OCI-LY7 (cell line): ENCODE results near the gene RPS16. TPM values are rescaled to one million over a fixed set of nuclear protein-coding genes. Genes with fewer than 3 reads are reported as not detected.

Source experiments
- BruUV-seq: library from RNA; stranded (reverse); fragments of 400-500 nt; replicated peaks from 2 replicates; lab custom pipeline; 2021; lab: Mats Ljungman, UMichigan
- CTCF ChIA-PET: fragments of 300-600 bp; sonication (Branson Sonifier 250); formaldehyde crosslinking; loops from one replicate; lab custom pipeline; 2022; ENCODE audit warnings: antibody characterized with exemption; ENCODE audit not compliant: unreplicated experiment; lab: Charles Lee
- POLR2A ChIA-PET: fragments of 300-600 bp; sonication (Branson Sonifier 250); formaldehyde crosslinking; loops from one replicate; lab custom pipeline; 2022; ENCODE audit warnings: antibody characterized with exemption; lab: Charles Lee
- DNase-seq: peaks from one replicate; pipeline ENCODE4 v3.0.0-alpha.2; 2015; ENCODE audit warnings: low spot score
- H2AFZ ChIP-seq: fragments of 200-600 bp; sonication (generic), shearing (Covaris generic); 2 replicates; pipeline ENCODE4 v1.6.1; 2014; ENCODE audit warnings: mild to moderate bottlenecking, antibody characterized with exemption, low read length, moderate library complexity
- H3K27ac ChIP-seq: fragments of 200-600 bp; sonication (generic); 2 replicates; pipeline ENCODE4 v1.5.1; 2014; ENCODE audit warnings: mixed run types, low read depth, mild to moderate bottlenecking, moderate library complexity, low read length, inconsistent platforms; ENCODE audit not compliant: poor library complexity, severe bottlenecking
- H3K36me3 ChIP-seq: fragments of 200-600 bp; sonication (generic); 2 replicates; pipeline ENCODE4 v1.6.1; 2014; ENCODE audit warnings: mild to moderate bottlenecking, antibody characterized with exemption, low read length, moderate library complexity, mixed read lengths; ENCODE audit not compliant: insufficient read depth
- H3K4me1 ChIP-seq: fragments of 200-600 bp; sonication (generic); 2 replicates; pipeline ENCODE4 v1.5.1; 2014; ENCODE audit warnings: mild to moderate bottlenecking, low read length; ENCODE audit not compliant: insufficient read depth, poor library complexity, severe bottlenecking
- H3K4me2 ChIP-seq: fragments of 200-600 bp; sonication (generic); 2 replicates; pipeline ENCODE4 v1.6.1; 2014; ENCODE audit warnings: mild to moderate bottlenecking, low read length
- H3K4me3 ChIP-seq: fragments of 200-600 bp; sonication (generic); 2 replicates; pipeline ENCODE4 v1.5.1; 2014; ENCODE audit warnings: mild to moderate bottlenecking, low read depth, low read length; ENCODE audit not compliant: poor library complexity, severe bottlenecking
- H3K79me2 ChIP-seq: fragments of 200-600 bp; sonication (generic); 2 replicates; pipeline ENCODE4 v1.6.1; 2016; ENCODE audit warnings: low read depth, mild to moderate bottlenecking, low read length, moderate library complexity, mixed read lengths; ENCODE audit not compliant: insufficient read depth
- H3K9me2 ChIP-seq: fragments of 200-600 bp; sonication (generic); 2 replicates; pipeline ENCODE4 v1.6.1; 2016; ENCODE audit warnings: mild to moderate bottlenecking, low read length, mixed read lengths; ENCODE audit not compliant: insufficient read depth
- H3K9me3 ChIP-seq: fragments of 200-600 bp; sonication (generic); 2 replicates; pipeline ENCODE4 v1.6.1; 2014; ENCODE audit warnings: mild to moderate bottlenecking, mixed run types, low read length, mixed read lengths
- H4K20me1 ChIP-seq: fragments of 200-600 bp; sonication (generic); 2 replicates; pipeline ENCODE4 v1.6.1; 2014; ENCODE audit warnings: mild to moderate bottlenecking, antibody characterized with exemption, low read length, moderate library complexity, mixed read lengths; ENCODE audit not compliant: insufficient read depth
- EZH2phosphoT487 ChIP-seq: fragments of 200-600 bp; sonication (generic); IDR thresholded peaks from 2 replicates; pipeline ENCODE4 v1.6.1; 2018; ENCODE audit warnings: low read depth, borderline replicate concordance, mild to moderate bottlenecking, mixed run types, antibody characterized with exemption, low read length, moderate library complexity, mixed read lengths
- intact Hi-C: fragments of 100-400 bp; cut with micrococcal nuclease; formaldehyde crosslinking; loops from one replicate; pipeline ENCODE4 v1.10.0; 2022; ENCODE audit not compliant: unreplicated experiment
- total RNA-seq, 2 experiments: library from RNA; depleted of rRNA in 1 of 2; stranded (reverse); fragments of >200 nt in 1 of 2; shearing (Covaris generic) in 1 of 2; gene quantifications; 2 replicates each; pipeline ENCODE4 v1.2.3, GENCODE V29; 2014 to 2022
- TF ChIP-seq, protein P1 (sequence below): fragments of 200-600 bp; sonication (generic); conservative IDR thresholded peaks from 2 replicates; pipeline ENCODE4 v1.5.1; 2014; ENCODE audit warnings: mild to moderate bottlenecking, antibody characterized with exemption, low read length, moderate library complexity, mixed read lengths

RPS16 gene
- total RNA-seq, 2 experiments from 2014 or later: 634 to 3,661 TPM

GRCh38 chr19:39469036-39469435, 33.3 kb upstream of the RPS16 start:
- H3K79me2 ChIP-seq: no peaks in the 10 kb centered on the region
- ChIA-PET POLR2A (no interaction called here), CTCF (no interaction called here)
- TF ChIP-seq, protein P1, sequence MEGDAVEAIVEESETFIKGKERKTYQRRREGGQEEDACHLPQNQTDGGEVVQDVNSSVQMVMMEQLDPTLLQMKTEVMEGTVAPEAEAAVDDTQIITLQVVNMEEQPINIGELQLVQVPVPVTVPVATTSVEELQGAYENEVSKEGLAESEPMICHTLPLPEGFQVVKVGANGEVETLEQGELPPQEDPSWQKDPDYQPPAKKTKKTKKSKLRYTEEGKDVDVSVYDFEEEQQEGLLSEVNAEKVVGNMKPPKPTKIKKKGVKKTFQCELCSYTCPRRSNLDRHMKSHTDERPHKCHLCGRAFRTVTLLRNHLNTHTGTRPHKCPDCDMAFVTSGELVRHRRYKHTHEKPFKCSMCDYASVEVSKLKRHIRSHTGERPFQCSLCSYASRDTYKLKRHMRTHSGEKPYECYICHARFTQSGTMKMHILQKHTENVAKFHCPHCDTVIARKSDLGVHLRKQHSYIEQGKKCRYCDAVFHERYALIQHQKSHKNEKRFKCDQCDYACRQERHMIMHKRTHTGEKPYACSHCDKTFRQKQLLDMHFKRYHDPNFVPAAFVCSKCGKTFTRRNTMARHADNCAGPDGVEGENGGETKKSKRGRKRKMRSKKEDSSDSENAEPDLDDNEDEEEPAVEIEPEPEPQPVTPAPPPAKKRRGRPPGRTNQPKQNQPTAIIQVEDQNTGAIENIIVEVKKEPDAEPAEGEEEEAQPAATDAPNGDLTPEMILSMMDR: no peak
- TF ChIP-seq EZH2phosphoT487: no peak
- H3K4me3 ChIP-seq: no peak overlapping the region
- no peak overlapping the region for H3K4me2 ChIP-seq
- no peak overlapping the region for H3K27ac ChIP-seq
- intact Hi-C loops: no loop called here
- BruUV-seq: no TSS peak
- H3K9me2 ChIP-seq: no peaks in the 10 kb centered on the region
- no peaks in the 10 kb centered on the region for H4K20me1 ChIP-seq
- no peaks in the 10 kb centered on the region for H3K4me1 ChIP-seq
- no peak for DNase-seq
- H3K9me3 ChIP-seq: no peaks in the 10 kb centered on the region
- H2AFZ ChIP-seq: no peak overlapping the region
- H3K36me3 ChIP-seq: peaks cover 96% of the 10 kb centered on the region

DNA sequence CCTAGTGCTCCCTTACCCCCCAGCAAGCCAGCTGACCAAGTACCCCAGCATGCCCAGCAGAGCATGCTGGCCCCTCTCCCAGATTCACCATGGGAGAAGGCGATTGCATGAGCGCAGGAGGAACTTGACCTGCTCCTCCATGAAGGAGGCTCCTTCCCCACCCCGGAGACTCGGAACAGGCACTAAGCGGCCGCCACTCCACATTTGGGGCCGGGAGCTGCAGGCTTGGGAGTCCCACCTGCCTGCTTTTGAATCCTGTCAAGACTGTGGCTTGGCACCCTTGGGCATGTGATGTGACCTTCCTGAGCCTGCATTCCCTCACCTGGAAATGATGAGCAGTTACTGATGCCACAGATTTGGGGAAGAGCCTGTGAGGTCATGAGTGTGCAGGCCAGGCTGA, 32.2 kb upstream of the RPS16 start:
- no peak overlapping the region for H2AFZ ChIP-seq
- intact Hi-C loops: no loop called here
- H3K27ac ChIP-seq: no peak overlapping the region
- ChIA-PET CTCF (no interaction called here), POLR2A (no interaction called here)
- H3K9me3 ChIP-seq: no peaks in the 10 kb centered on the region
- H3K79me2 ChIP-seq: no peaks in the 10 kb centered on the region
- no peak for DNase-seq
- TF ChIP-seq, protein P1: no peak
- TF ChIP-seq EZH2phosphoT487: no peak
- no peaks in the 10 kb centered on the region for H3K9me2 ChIP-seq
- no TSS peak for BruUV-seq
- H3K36me3 ChIP-seq: peaks cover 96% of the 10 kb centered on the region
- H3K4me2 ChIP-seq: no peak overlapping the region
- H3K4me1 ChIP-seq: no peaks in the 10 kb centered on the region
- H3K4me3 ChIP-seq: no peak overlapping the region
- no peaks in the 10 kb centered on the region for H4K20me1 ChIP-seq

GRCh38 chr19:39465956-39466747, 30.4 kb upstream of the RPS16 start:
- CTCF ChIA-PET: no interaction called here
- peaks cover 90% of the 10 kb centered on the region for H3K36me3 ChIP-seq
- no peak for DNase-seq
- BruUV-seq: no TSS peak
- no peaks in the 10 kb centered on the region for H3K4me1 ChIP-seq
- no peak overlapping the region for H2AFZ ChIP-seq
- no peaks in the 10 kb centered on the region for H3K9me3 ChIP-seq
- no peak overlapping the region for H3K4me3 ChIP-seq
- H3K79me2 ChIP-seq: no peaks in the 10 kb centered on the region
- no peak overlapping the region for H3K27ac ChIP-seq
- no peaks in the 10 kb centered on the region for H4K20me1 ChIP-seq
- POLR2A ChIA-PET: interaction anchor here (0.6 kb wide), 1 partner anchor 10 kb away, joined by 4 read pairs; no protein-coding TSS in a partner anchor
- intact Hi-C loops: no loop called here
- no peaks in the 10 kb centered on the region for H3K9me2 ChIP-seq
- H3K4me2 ChIP-seq: no peak overlapping the region
- no peak for TF ChIP-seq EZH2phosphoT487
- TF ChIP-seq, protein P1: no peak
